HG03280 (cell line): ENCODE data around the gene FLG.
"Not testable (repeated sequence)": the region's sequence is repeated elsewhere in the genome, so short reads cannot be mapped to it uniquely, and the experiment has no call there.

ENCODE experiments used
- ATAC-seq: cut with Tn5 transposase; IDR thresholded peaks from one replicate; pipeline ENCODE4 v1.9.1; 2021; ENCODE audit warnings: mild to moderate bottlenecking, moderate library complexity; ENCODE audit not compliant: unreplicated experiment

FLG gene

GRCh38 chr1:152325111-152325510 lies at the start of gene FLG:
FLG (minus strand) TSS chr1:152325239; CDS start chr1:152315456, 9,783 bp downstream.
- ATAC-seq, result no peak

DNA sequence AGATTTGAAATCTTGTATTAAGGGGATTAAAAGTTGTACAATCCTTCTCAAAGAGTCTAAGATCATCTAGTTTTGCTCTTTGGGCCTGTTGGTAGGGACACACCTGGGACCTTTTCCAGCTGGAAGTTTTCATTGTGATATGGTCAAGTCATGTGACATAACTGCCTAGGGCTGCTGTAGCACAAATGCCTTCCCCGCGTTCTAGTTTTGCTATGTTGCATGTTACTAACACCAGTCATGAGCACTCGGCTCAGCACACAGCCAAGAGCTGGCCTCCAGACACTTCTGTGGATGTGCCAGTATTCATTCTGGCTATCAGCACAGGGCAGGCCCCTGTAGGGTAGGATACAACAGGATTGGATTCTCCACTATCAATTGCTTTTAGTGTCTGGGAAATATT lies 49.4 kb upstream of the FLG start:
- ATAC-seq, result no peak

GRCh38 chr1:152372672-152373071 lies 47.6 kb upstream of the FLG start:
- ATAC-seq, result no peak

DNA sequence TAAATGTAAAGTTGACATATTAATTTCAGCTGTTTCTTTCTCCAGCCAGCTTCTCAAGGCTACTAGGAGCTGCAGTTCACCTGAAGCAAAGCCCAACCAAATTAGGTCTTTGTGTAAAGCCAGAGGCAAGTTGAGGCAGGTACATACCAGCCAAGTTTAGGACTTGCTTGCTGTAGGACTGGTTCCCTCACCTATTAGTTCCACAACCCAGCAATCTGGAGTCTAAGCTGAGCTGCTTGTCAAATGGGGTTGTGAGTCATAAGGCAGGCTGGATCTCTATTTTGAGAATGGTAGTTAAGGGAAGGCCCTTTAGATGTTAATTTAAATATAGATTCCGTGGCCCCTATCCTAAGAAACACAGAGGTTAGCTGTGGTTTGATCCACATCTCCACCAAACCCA lies 42.4 kb upstream of the FLG start:
- no peak for ATAC-seq

GRCh38 chr1:152359906-152360305 lies 34.9 kb upstream of the FLG start, which contains the start of gene FLG2:
FLG2 (minus strand) TSS chr1:152360006; CDS start chr1:152358884, 1,122 bp downstream.
- ATAC-seq, result no peak

DNA sequence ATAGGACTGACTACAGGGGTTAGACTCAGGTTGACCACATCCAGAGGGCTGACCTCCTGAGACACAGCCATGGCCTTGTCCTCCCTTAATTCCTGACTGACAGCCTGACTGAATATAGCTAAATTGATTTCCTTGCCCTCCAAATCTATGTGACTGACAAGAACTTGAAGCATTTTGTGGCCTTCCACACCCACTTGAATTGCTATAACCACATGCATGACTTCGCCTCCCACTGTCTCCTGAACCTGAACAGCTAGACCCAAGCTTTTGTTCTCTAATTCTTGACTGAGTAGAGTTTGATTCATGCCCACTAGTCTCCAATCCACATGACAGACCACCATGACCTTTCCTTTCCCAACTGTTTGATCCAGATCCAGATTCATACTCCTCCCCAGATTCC lies 31.7 kb upstream of the FLG start:
- no peak for ATAC-seq

DNA sequence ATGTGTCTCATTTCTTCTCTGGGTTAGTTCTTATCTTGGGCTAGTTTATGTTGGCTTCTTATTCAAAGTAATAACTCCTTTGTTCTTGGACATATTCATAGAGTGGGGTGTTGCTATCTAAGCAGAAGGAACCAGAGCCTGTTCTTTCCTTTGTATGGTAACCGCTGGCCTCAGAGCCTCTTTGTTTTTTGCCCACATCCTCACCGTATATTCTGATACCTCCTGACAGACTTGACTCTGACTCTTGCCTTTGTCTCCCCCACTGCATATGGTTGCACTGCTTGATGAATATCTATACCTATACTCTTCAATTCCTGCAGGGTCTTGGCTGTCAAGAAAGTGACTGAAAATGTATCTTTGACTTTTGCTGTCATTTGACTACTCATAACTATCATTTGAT lies 24.6 kb upstream of the FLG start:
- no peak for ATAC-seq

GRCh38 chr1:152348447-152348846 lies 23.4 kb upstream of the FLG start:
- no peak for ATAC-seq

DNA sequence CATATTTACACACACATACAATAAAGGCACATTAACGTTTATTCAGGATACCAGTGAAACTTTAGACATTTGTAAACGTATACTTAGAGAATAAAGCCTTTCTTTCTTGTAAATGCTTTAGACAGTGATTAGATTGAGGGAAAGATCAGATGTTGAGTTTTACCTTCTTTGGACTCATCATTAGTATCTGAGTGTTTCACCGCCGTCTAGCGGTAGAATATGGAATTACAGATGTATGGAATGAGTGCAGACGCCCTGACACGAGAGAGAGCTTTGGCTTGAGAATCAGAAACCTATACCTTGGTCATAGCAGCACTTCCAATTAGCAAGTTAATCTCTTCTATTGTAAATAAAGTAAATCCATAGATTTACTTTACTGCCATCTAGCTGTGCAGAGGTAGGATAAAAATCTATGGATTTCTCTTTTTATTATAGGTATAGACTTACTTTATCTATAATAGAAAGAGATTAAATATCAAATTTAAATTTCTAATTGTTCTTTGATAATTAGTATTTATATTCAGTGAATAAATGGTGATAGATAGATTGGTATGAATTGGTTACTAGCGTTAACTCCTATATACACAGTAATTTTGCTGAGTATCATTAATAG lies 22.2 kb upstream of the FLG start:
- ATAC-seq, result no peak

DNA sequence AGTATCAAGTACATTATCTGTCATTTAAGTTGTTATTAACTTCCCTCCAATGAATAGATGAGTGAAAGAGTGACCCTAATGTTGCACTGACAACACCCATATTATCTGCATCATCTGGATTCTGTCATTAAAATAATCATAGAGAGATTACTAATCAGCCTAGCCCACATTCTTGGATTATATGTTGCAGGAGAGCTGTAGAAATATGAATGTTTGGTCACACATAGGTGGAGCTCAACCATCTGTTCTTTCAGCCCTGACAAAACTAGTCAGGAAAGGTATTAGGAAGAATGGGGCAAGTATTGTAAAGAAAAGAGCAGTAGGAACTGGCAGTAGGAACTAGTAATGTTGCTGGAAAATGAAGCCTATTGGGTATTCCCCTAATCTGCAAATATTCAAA lies 19.4 kb upstream of the FLG start:
- ATAC-seq, result no peak

DNA sequence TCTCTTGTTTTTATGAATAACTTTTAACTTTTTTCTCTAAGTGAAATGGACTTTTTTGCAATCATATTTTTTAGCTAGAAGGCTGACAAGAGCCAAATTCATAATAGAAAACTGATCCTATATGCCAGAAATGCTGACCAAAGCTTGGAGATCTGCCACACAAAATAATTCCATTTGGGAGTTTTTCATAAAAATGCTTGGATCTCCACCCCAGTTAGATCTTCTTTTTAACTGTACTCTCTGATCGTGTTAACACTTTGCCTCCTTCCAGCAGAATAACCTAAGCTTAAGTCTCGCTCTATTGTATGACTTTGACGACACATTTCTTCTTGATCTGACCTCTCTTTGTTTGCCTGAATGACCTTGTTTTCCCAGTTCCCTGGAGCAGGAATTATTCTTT lies 18.0 kb upstream of the FLG start:
- ATAC-seq, result no peak

DNA sequence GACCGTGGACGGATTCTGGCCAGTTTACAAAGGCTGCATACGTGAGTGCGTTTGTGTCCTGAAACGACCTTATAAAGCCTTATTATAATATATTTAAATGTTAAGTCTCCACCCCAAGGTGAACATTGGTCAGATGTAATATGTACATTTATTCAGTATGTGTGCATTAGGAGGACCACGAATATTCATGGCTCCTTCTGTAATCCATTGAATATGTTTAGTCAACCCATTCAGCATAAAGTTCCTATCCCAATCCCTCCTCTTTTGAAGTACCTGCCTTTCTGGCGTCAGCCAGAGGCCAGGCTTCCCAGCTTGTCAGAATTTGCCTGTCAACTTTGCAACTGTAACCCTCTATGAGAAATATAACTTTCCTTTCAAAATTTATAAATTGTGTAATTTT lies 10.4 kb upstream of the FLG start:
- no peak for ATAC-seq

GRCh38 chr1:152328801-152329391 lies 3.9 kb upstream of the FLG start:
- ATAC-seq, result no peak

- ATAC-seq, result no peak
These were observed 11.1 kb downstream of the FLG start for GRCh38 chr1:152313970-152314369.

- no peak for ATAC-seq
These were observed 11.7 kb downstream of the FLG start for GRCh38 chr1:152313319-152313801.

GRCh38 chr1:152312169-152312568 lies 12.9 kb downstream of the FLG start:
- not testable (repeated sequence) for ATAC-seq

- no peak for ATAC-seq
These were observed 15.1 kb downstream of the FLG start for GRCh38 chr1:152309955-152310354.

DNA sequence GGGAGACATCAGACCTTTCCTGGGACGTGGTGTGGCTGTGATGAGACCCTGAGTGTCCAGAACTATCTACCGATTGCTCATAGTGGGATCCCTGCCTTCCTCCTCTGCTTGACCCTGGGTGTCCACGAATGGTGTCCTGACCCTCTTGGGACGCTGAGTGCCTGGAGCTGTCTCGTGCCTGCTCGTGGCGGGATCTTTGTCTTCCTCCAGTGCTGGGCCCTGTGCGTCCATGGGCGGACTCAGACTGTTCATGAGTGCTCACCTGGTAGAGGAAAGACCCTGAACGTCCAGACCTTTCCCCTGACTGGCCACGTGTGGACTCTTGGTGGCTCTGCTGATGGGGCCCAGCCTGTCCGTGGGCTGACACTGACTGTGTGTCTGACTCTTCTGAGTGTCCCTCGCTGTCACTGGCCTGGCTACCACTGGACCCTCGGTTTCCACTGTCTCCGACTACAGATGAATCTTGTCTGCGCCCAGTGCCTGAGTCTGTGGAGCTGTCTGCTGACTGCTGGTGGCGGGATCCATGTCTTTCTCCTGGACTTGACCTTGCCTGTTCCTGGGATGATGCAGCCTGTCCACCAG lies 15.6 kb downstream of the FLG start:
- ATAC-seq, result not testable (repeated sequence)

GRCh38 chr1:152308758-152309157 lies 16.3 kb downstream of the FLG start:
- not testable (repeated sequence) for ATAC-seq

- ATAC-seq, result not testable (repeated sequence)
These were observed 17.1 kb downstream of the FLG start for GRCh38 chr1:152307970-152308369.

DNA sequence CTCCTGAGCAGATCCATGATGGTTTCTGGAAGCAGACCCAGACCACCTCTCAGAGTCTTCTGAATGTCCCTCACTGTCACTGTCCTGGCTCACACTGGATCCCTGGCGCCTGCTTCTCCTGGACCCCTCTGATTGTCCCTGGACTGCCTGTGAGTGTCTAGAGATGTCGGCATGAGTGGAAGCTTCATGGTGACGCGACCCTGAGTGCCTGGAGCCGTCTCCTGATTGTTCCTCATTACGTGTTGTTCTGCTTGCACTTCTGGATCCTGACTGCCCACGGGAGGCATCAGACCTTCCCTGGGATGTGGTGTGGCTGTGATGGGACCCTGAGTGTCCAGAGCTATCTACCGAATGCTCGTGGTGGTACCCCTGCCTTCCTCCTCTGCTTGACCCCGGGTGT lies 18.9 kb downstream of the FLG start:
- not testable (repeated sequence) for ATAC-seq

- not testable (repeated sequence) for ATAC-seq
These were observed 20.3 kb downstream of the FLG start for GRCh38 chr1:152304773-152305172.
